HL-60 (cell line): ENCODE measurements around the gene ADAMTS4.

Source experiments
- DNase-seq, 2 experiments: peaks; one replicate each; pipeline ENCODE4 v3.0.0-alpha.2; 2010 to 2020; ENCODE audit warnings: low read depth in 1 of 2, low spot score in 1 of 2
- H3K27ac ChIP-seq: fragments of 250-450 bp; sonication (Bioruptor Pico); replicated peaks from 2 replicates; pipeline ENCODE4 v1.5.1; 2020; ENCODE audit warnings: mild to moderate bottlenecking, moderate library complexity
- H3K27me3 ChIP-seq: fragments of 250-450 bp; sonication (Bioruptor Pico); 2 replicates; pipeline ENCODE4 v1.5.1; 2021; ENCODE audit warnings: mild to moderate bottlenecking, moderate library complexity; ENCODE audit not compliant: insufficient read depth, poor library complexity, severe bottlenecking
- H3K4me3 ChIP-seq: replicated peaks from 2 replicates; pipeline ENCODE4 v1.5.1; 2011; ENCODE audit warnings: mild to moderate bottlenecking, control low read depth, low read length; ENCODE audit not compliant: insufficient read depth
- GABPA ChIP-seq: IDR thresholded peaks from 2 replicates; pipeline ENCODE4 v1.6.1; 2012; ENCODE audit warnings: low read depth
- POLR2AphosphoS5 ChIP-seq: IDR thresholded peaks from 2 replicates; pipeline ENCODE4 v1.6.1; 2012; ENCODE audit warnings: low read depth
- REST ChIP-seq: IDR thresholded peaks from 2 replicates; pipeline ENCODE4 v1.6.1; 2012; ENCODE audit warnings: low read depth; ENCODE audit not compliant: insufficient replicate concordance
- SPI1 ChIP-seq: IDR thresholded peaks from 2 replicates; pipeline ENCODE4 v1.6.1; 2012; ENCODE audit warnings: low read depth, mild to moderate bottlenecking, borderline replicate concordance
- TF ChIP-seq, protein P1 (sequence below): IDR thresholded peaks from one replicate; pipeline ENCODE4 v1.5.1; 2011; ENCODE audit warnings: low read length, control low read depth, inconsistent platforms; ENCODE audit not compliant: insufficient read depth

The ADAMTS4 gene

DNA sequence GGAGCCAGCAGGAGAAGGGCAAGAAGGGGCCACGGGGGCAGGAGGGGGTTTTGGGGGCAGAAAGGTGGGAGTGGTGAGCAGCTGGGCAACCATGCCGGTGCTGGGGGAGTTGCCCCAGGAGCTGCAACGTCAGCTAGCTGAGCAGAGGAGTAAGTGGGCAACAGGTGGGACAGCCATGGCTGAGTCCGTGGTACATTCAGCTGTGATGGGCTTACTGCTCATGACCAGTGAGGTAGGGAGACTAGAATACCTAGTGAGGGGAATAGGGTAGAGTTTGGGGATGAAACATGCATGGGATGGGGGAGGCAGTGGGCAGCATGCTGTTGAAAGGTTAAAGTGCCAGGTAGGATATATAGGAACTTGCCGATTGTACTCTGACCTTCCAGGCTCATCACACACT is 37.2 kb downstream of the ADAMTS4 start:
- no peak for TF ChIP-seq GABPA
- TF ChIP-seq SPI1, result no peak
- TF ChIP-seq, protein P1, sequence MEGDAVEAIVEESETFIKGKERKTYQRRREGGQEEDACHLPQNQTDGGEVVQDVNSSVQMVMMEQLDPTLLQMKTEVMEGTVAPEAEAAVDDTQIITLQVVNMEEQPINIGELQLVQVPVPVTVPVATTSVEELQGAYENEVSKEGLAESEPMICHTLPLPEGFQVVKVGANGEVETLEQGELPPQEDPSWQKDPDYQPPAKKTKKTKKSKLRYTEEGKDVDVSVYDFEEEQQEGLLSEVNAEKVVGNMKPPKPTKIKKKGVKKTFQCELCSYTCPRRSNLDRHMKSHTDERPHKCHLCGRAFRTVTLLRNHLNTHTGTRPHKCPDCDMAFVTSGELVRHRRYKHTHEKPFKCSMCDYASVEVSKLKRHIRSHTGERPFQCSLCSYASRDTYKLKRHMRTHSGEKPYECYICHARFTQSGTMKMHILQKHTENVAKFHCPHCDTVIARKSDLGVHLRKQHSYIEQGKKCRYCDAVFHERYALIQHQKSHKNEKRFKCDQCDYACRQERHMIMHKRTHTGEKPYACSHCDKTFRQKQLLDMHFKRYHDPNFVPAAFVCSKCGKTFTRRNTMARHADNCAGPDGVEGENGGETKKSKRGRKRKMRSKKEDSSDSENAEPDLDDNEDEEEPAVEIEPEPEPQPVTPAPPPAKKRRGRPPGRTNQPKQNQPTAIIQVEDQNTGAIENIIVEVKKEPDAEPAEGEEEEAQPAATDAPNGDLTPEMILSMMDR, result no peak
- no peak for TF ChIP-seq POLR2AphosphoS5
- no peak for TF ChIP-seq REST

DNA sequence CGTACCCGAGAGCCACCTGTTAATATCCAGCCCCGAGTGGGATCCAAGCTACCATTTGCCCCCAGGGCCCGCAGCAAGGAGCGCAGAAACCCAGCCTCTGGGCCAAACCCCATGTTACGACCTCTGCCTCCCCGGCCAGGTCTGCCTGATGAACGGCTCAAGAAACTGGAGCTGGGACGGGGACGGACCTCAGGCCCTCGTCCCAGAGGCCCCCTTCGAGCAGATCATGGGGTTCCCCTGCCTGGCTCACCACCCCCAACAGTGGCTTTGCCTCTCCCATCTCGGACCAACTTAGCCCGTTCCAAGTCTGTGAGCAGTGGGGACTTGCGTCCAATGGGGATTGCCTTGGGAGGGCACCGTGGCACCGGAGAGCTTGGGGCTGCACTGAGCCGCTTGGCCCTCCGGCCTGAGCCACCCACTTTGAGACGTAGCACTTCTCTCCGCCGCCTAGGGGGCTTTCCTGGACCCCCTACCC is 38.1 kb downstream of the ADAMTS4 start:
- TF ChIP-seq POLR2AphosphoS5 (no peak), GABPA (no peak), REST (no peak), SPI1 (no peak)
- TF ChIP-seq, protein P1, result no peak
- Histone ChIP-seq H3K4me3 (no peak overlapping the region), H3K27me3 (no peaks in the 10 kb centered on the region), H3K27ac (no peak overlapping the region)
- DNase-seq, result no peak

More for the DNA sequence above, 37.2 kb downstream of the ADAMTS4 start:
- no peak overlapping the region for H3K27ac ChIP-seq
- H3K27me3 ChIP-seq, result no peaks in the 10 kb centered on the region
- no peak for DNase-seq
- no peak overlapping the region for H3K4me3 ChIP-seq

- peak overlapping the region; percentile 90 for H3K27ac ChIP-seq
- DNase-seq, result no peak
- H3K27me3 ChIP-seq, result no peaks in the 10 kb centered on the region
- TF ChIP-seq SPI1 (no peak), REST (no peak), GABPA (no peak), POLR2AphosphoS5 (no peak)
- TF ChIP-seq, protein P1, result no peak
- H3K4me3 ChIP-seq, result peak overlapping the region; percentile 88
Observed at GRCh38 chr1:161159913-161160243, 39.0 kb downstream of the ADAMTS4 start.
